ENCODE measurements around the gene AGMO.

Gene AGMO

DNA sequence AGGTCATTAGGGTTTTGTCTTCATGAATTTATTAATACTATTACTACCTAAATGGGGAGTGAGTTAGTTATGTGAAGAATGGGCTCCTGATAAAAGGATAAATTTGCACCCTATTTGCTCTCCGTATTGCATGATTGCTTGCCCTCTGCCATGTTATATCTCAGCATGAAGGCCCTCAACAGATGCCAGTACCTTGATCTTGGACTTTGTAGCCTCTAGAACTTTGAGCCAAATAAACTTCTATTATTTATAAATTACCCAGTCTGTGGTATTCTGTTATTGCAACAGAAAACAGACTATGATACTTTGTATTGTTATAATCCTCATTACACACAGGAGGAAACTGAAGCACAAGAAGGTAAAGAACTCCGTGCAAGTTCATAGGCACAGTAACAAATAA lies 150.8 kb downstream of the AGMO start:
- DNase-seq (ENCODE audit: extremely low spot score, insufficient read length, low read depth) (no peak), FAIRE-seq (no peak)

DNA sequence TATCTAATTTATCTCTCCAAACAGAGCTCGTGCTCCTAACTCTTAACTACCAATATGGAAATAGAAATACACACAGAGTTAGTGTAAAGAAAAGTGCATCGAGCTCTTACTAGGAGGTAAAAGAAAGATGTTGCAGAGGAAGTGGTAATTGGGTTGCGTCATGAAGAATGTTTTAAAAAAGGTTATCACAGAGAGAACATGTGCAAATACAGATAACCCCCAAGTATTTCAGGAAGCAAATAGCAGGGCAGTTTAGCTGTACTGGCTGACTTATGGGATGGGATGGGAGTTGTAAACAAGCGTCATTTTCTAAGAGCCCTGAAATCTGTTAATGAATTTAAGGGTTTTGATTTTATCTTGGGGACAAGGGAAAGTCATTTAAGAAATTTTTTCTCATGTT lies 153.9 kb downstream of the AGMO start:
- no peak for FAIRE-seq

DNA sequence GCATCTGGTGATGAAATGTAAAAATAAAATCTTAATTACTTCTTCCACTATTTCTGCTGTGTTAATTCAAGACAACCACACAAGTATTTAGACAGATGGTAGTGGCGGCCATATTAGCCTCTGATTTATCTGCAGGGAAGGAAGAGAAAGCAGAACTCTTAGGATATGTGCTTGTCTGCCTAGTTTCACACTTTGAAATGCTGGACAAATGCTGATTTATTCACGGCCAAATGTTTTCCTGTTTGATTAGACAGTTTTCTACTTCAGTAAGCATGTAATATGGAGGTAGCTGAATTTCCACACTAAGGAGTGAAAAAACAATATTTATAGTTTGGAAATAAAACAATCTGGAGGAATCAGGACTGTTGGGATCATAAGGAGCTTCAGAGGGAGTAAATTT lies 158.1 kb downstream of the AGMO start:
- no peak for FAIRE-seq

More for the DNA sequence above, 153.9 kb downstream of the AGMO start:
- DNase-seq (ENCODE audit: extremely low spot score, insufficient read length, low read depth) = no peak

DNA sequence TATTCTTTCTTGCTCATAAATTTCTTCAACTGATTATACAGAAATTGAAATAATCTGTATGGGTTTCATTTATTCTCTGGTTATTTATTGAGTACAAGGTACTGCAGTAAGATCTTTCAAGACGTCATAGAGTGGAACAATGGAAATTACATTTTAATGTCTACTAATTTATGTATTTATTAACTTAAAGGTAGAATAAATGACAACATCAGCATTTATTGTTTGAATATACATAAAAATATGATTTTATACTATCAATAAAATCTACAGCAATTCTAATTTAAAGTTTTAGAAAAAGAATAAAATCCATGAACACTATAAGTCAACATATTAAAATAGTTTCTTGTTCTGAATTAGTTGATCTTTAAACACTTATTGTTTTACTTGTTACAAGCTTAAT lies 158.5 kb downstream of the AGMO start:
- no peak for FAIRE-seq
- DNase-seq (ENCODE audit: extremely low spot score, insufficient read length, low read depth) = no peak

More for the DNA sequence above, 158.1 kb downstream of the AGMO start:
- DNase-seq (ENCODE audit: extremely low spot score, insufficient read length, low read depth) = no peak

DNA sequence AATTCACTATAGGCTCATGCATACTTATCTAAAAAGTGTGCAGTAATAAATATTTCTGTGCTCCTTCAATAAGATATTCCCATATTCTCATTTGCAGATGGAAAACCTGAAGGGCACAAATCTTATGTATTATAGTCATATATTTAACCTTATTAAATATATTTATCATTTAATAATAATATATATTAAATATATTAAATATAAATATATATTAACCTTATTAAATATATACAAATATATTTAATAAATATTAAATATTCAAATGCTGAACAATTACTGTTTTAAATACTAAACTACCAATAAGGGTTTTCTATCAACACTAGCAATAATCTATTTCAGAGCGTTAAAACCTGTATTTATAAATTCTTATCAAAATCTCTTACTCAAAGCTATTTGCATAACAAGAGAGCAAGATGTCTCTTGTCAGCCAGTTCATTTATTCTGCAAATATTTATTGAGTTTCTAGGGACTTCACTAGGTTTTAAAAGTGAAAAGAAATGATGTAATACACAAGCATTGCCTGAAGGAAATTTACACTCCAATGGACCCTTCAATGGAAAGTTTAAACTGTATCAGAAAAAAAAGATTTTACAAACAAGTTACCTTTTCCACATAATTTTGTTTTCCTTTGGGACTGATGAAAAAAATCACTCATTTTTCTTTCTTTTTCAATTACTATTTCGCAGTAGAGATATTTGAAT lies 159.2 kb downstream of the AGMO start:
- FAIRE-seq = no peak
- no peak for DNase-seq (ENCODE audit: extremely low spot score, insufficient read length, low read depth)

GRCh38 chr7:15400440-15400839 lies 161.4 kb downstream of the AGMO start:
- DNase-seq (ENCODE audit: extremely low spot score, insufficient read length, low read depth) (no peak), FAIRE-seq (no peak)

- no peak for FAIRE-seq
These were observed 162.4 kb downstream of the AGMO start for GRCh38 chr7:15399441-15399840.

GRCh38 chr7:15397922-15398760 lies 163.7 kb downstream of the AGMO start:
- no peak for FAIRE-seq

More at GRCh38 chr7:15399441-15399840, 162.4 kb downstream of the AGMO start:
- DNase-seq (ENCODE audit: extremely low spot score, insufficient read length, low read depth) = no peak

GRCh38 chr7:15397159-15397550 lies 164.7 kb downstream of the AGMO start:
- no peak for FAIRE-seq
- DNase-seq (ENCODE audit: extremely low spot score, insufficient read length, low read depth) = no peak

More at GRCh38 chr7:15397922-15398760, 163.7 kb downstream of the AGMO start:
- DNase-seq (ENCODE audit: extremely low spot score, insufficient read length, low read depth) = no peak

DNA sequence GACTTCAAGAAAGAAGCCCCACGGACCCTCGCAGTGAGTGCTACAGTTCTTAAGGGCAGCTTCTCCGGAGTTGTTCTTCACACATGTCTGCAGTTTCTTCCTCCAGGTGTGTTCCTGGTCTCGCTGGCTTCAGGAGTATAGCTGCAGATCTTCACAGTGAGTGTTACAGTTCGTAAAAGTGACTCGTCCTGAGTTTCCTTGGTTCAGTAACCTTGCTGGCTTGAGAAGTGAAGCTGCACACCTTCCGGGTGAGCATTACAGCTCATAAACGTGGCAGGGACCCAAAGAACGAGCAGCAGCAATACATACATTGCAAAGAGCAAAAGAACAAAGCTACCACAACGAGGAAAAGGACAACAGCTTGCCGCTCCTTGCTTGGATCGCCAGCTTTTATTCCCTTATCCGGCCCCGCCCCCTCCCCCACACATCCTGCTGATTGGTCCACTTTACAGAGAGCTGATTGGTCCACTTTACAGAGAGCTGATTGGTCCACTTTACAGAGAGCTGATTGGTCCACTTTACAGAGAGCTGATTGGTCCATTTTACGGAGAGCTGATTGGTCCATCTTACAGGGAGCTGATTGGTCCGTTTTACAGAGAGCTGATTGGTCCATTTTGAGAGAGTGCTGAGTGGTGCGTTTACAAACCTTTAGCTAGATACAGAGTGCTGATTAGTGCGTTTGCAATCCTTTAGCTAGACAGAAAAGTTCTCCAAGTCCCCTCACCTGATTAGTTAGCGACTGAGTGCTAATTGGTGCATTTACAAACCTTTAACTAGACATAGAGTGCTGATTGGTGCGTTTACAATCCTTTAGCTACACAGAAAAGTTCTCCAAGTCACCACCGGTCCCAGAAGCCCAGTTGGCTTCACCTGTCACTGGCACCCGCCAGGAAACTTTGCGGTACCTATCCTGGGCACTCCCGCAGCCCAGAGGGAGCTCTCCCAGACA lies 165.3 kb downstream of the AGMO start:
- no peak for FAIRE-seq
- no peak for DNase-seq (ENCODE audit: extremely low spot score, insufficient read length, low read depth)

- FAIRE-seq = no peak
These were observed 172.7 kb downstream of the AGMO start for GRCh38 chr7:15389073-15389472.

GRCh38 chr7:15378494-15379145 lies 183.2 kb downstream of the AGMO start:
- no peak for DNase-seq (ENCODE audit: extremely low spot score, insufficient read length, low read depth)
- no peak for FAIRE-seq

More at GRCh38 chr7:15389073-15389472, 172.7 kb downstream of the AGMO start:
- DNase-seq (ENCODE audit: extremely low spot score, insufficient read length, low read depth) = no peak

- DNase-seq (ENCODE audit: extremely low spot score, insufficient read length, low read depth) = no peak
- no peak for FAIRE-seq
These were observed 185.2 kb downstream of the AGMO start for GRCh38 chr7:15376600-15376999.

- no peak for DNase-seq (ENCODE audit: extremely low spot score, insufficient read length, low read depth)
- no peak for FAIRE-seq
These were observed 191.4 kb downstream of the AGMO start for GRCh38 chr7:15370441-15370840.

GRCh38 chr7:15368653-15369052 lies 193.2 kb downstream of the AGMO start:
- DNase-seq (ENCODE audit: extremely low spot score, insufficient read length, low read depth) (no peak), FAIRE-seq (no peak)

DNA sequence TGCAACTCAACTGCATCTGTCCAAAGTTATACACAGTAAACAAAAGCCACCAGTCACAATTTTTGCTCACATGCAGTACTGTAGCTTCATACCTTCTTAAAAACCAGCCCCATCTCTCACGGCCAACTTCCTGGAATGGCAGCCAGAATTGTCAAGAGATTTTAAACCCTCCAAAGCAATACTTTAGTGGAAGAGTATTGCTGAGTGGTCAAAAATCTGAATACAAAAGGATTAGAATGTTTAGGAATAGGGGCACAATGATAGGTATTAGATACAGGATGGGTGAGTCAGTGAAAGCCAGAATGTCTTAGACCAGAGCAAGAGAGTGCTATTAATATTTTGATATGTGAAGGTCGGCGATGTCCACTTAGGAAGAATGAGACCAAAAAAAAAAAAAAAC lies 193.9 kb downstream of the AGMO start:
- FAIRE-seq (no peak), DNase-seq (ENCODE audit: extremely low spot score, insufficient read length, low read depth) (no peak)

- DNase-seq (ENCODE audit: extremely low spot score, insufficient read length, low read depth) = no peak
- no peak for FAIRE-seq
These were observed 203.7 kb downstream of the AGMO start for GRCh38 chr7:15358112-15358511.

DNA sequence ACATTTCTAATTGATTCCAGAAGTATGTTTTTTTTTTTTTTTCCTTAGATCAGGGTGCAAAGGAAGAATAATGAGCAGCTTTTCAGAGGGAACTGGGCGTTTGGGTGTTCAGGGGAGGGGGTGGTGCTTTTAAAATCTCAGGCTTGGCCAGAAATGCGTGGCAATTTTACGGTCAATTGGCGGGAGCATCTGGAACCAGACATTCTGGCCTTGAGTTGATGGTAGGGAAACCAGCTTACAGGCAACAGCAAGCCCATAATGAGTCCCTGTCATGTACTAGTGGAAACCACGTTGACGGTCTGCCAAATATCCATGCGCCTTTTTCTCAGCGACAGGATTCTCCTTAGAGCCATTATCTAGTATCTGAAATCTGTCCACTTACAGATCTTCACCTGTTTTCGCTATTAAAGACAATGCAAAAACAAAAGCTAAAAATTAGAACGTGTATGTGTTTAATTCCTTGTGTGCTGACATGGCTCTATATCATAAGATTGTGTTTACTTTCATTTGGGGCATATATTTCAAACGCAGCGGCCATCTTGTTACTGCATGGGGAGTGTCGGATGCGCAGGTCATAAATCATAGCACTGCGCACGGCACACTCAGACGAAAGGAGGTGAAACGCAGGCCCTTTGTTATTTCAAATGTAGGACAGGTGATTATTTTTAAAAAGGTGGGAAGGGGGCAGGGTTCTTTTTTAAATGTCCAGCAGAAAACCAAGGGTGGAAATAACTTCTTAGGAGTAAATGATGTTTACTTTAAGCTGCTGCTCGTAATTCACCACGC lies 209.2 kb downstream of the AGMO start:
- FAIRE-seq (no peak), DNase-seq (ENCODE audit: extremely low spot score, insufficient read length, low read depth) (no peak)

DNA sequence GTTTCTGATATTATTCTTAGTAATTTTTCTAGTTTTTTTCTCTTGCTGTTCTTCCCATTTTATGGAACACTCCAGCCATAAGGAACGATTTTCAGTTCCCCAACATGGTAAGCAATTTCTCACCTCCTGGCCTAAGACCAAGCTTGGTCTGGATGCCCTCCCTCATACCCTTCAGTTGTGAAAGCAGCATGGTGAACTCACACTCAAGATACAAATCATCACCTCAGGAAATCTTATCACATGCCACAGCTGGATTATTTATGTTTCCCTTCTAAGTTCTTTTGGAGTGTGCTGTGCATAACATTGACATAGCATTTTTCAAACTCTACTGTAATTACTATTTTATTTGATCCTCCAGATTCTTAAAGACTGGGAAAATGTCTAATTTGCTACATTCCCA lies 216.6 kb downstream of the AGMO start:
- DNase-seq (ENCODE audit: extremely low spot score, insufficient read length, low read depth) = no peak
- FAIRE-seq = no peak
